ENCODE results near the gene SLC13A3. TPM values are rescaled to one million over a fixed set of nuclear protein-coding genes. Genes with fewer than 3 reads are reported as not detected.

Gene SLC13A3
- total and polyA plus RNA-seq, 4 donors: 1.5 to 10.7 (median 8.3) TPM

DNA sequence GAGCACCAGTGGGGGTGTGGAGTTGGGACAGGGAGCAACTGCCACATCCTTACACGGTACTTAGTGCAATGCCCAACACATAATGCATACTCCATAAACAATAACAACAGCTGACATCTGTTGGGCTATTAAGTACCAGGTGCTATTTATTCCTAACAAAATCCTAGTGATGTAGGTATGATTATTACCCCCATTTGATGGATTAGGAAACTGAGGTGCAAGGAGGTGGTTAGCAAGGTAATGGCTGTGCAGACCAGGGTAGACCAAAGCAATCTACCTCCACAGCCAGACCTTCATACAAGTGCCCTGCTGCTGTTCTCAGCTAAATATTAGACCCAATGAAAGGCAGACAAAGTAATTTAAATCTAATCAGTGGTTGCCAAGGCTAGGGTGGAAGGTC is 36.8 kb downstream of the SLC13A3 start:
- TF ChIP-seq REST (IDR thresholded peaks at IDR 0.05): no peak
- no peak for TF ChIP-seq SP1 (IDR thresholded peaks at IDR 0.05)
- TF ChIP-seq RAD21 (IDR thresholded peaks at IDR 0.05): no peak
- no peak for TF ChIP-seq MAX (IDR thresholded peaks at IDR 0.05)
- no peak for TF ChIP-seq CTCF (IDR thresholded peaks at IDR 0.05; ENCODE audit: low read depth, low read length, missing input control)
- TF ChIP-seq YY1 (IDR thresholded peaks at IDR 0.05): no peak
- Histone ChIP-seq H3K4me3 (ENCODE audit: low read depth in 1 of 3, low read length in 3 of 3) (no peak overlapping the region), H3K9ac (ENCODE audit: low read depth in 1 of 2, low read length in 2 of 2) (no peak overlapping the region), H3K4me1 (ENCODE audit: control insufficient read depth in 4 of 4, insufficient read depth in 4 of 4, low read length in 3 of 4) (no peaks in the 10 kb centered on the region), H3K9me3 (ENCODE audit: control insufficient read depth in 4 of 4, low read length in 3 of 4) (no peaks in the 10 kb centered on the region), H3K27me3 (ENCODE audit: control insufficient read depth in 4 of 4, insufficient read depth in 4 of 4, low read length in 3 of 4) (no peaks in the 10 kb centered on the region), H3K27ac (ENCODE audit: low read depth in 1 of 2, low read length in 2 of 2) (no peak overlapping the region), H3K36me3 (ENCODE audit: control insufficient read depth in 4 of 4, insufficient read depth in 3 of 4, low read depth in 1 of 4, low read length in 3 of 4) (no peaks in the 10 kb centered on the region)
- DNase-seq (ENCODE audit: low spot score): no peak
- 95% methylated on average over 1 of the region's 1 CpG for WGBS

GRCh38 chr20:46610145-46610544 is 41.1 kb downstream of the SLC13A3 start:
- no peak overlapping the region for H3K27ac ChIP-seq (ENCODE audit: low read depth in 1 of 2, low read length in 2 of 2)

More at GRCh38 chr20:46610145-46610544, 41.1 kb downstream of the SLC13A3 start:
- Histone ChIP-seq H3K9ac (ENCODE audit: low read depth in 1 of 2, low read length in 2 of 2) (no peak overlapping the region), H3K36me3 (ENCODE audit: control insufficient read depth in 4 of 4, insufficient read depth in 3 of 4, low read depth in 1 of 4, low read length in 3 of 4) (no peaks in the 10 kb centered on the region), H3K9me3 (ENCODE audit: control insufficient read depth in 4 of 4, low read length in 3 of 4) (no peaks in the 10 kb centered on the region), H3K4me3 (ENCODE audit: low read depth in 1 of 3, low read length in 3 of 3) (no peak overlapping the region), H3K27me3 (ENCODE audit: control insufficient read depth in 4 of 4, insufficient read depth in 4 of 4, low read length in 3 of 4) (no peaks in the 10 kb centered on the region), H3K4me1 (ENCODE audit: control insufficient read depth in 4 of 4, insufficient read depth in 4 of 4, low read length in 3 of 4) (peaks cover 2 to 14% (median 8%) of the 10 kb centered on the region in 4 donors)
- 95% methylated on average over 2 of the region's 2 CpGs for WGBS
- no peak for TF ChIP-seq YY1 (IDR thresholded peaks at IDR 0.05)
- no peak for TF ChIP-seq NR2F2 (IDR thresholded peaks at IDR 0.05)
- TF ChIP-seq GABPA (IDR thresholded peaks at IDR 0.05 in 1 of 2, conservative IDR thresholded peaks at IDR 0.05 in 1 of 2): no peak
- TF ChIP-seq REST (IDR thresholded peaks at IDR 0.05): no peak
- TF ChIP-seq EGR1 (IDR thresholded peaks at IDR 0.05; ENCODE audit: low read depth in 2 of 2): no peak
- TF ChIP-seq JUND (IDR thresholded peaks at IDR 0.05): no peak
- TF ChIP-seq TAF1 (conservative IDR thresholded peaks at IDR 0.05): no peak
- TF ChIP-seq HNF4A (conservative IDR thresholded peaks at IDR 0.05): no peak
- TF ChIP-seq HNF4G (IDR thresholded peaks at IDR 0.05): no peak
- DNase-seq (ENCODE audit: low spot score): no peak

Data from liver (tissue), 9 donors.